A673 (cell line): ENCODE data around the gene LYZL6. TPM values are rescaled to one million over a fixed set of nuclear protein-coding genes. Genes with fewer than 3 reads are reported as not detected.

ENCODE experiments used
- BruUV-seq: library from RNA; stranded (reverse); fragments of 400-500 nt; replicated peaks from 2 replicates; lab custom pipeline; 2021; lab: Mats Ljungman, UMichigan
- CTCF ChIA-PET: fragments of 300-600 bp; sonication (Branson Sonifier 250); formaldehyde crosslinking; loops from one replicate; lab custom pipeline; 2022; ENCODE audit warnings: antibody characterized with exemption; lab: Charles Lee
- POLR2A ChIA-PET: fragments of 300-600 bp; sonication (Branson Sonifier 250); formaldehyde crosslinking; loops from one replicate; lab custom pipeline; 2022; ENCODE audit warnings: antibody characterized with exemption; ENCODE audit not compliant: low non-redundant PET; lab: Charles Lee
- DNase-seq: peaks from one replicate; pipeline ENCODE4 v3.0.0-alpha.2; 2015; ENCODE audit warnings: low spot score
- H3K27ac ChIP-seq: fragments of 200-600 bp; sonication (generic); 2 replicates; pipeline ENCODE4 v1.5.1; 2016; ENCODE audit warnings: mixed run types, low read depth, mild to moderate bottlenecking, mixed read lengths, antibody characterized with exemption, low read length; ENCODE audit not compliant: poor library complexity, severe bottlenecking
- H3K27me3 ChIP-seq: fragments of 200-600 bp; sonication (generic); replicated peaks from 2 replicates; pipeline ENCODE4 v1.6.1; 2017; ENCODE audit warnings: mixed run types, low read depth, mild to moderate bottlenecking, mixed read lengths, antibody characterized with exemption, low read length; ENCODE audit not compliant: insufficient read depth, poor library complexity
- H3K36me3 ChIP-seq: fragments of 200-600 bp; sonication (generic); 2 replicates; pipeline ENCODE4 v1.6.1; 2016; ENCODE audit warnings: mixed run types, mild to moderate bottlenecking, mixed read lengths, antibody characterized with exemption, low read length; ENCODE audit not compliant: insufficient read depth, poor library complexity, severe bottlenecking
- H3K4me1 ChIP-seq: fragments of 200-600 bp; sonication (generic); 2 replicates; pipeline ENCODE4 v1.6.1; 2017; ENCODE audit warnings: mixed run types, mild to moderate bottlenecking, mixed read lengths, antibody characterized with exemption, low read length; ENCODE audit not compliant: insufficient read depth, poor library complexity, severe bottlenecking
- H3K4me3 ChIP-seq: fragments of 200-600 bp; sonication (generic); 2 replicates; pipeline ENCODE4 v1.5.1; 2016; ENCODE audit warnings: low read depth, mixed run types, mild to moderate bottlenecking, mixed read lengths, low read length; ENCODE audit not compliant: poor library complexity, severe bottlenecking
- H3K9me3 ChIP-seq: fragments of 200-600 bp; sonication (generic); 2 replicates; pipeline ENCODE4 v1.6.1; 2016; ENCODE audit warnings: mixed run types, low read depth, mild to moderate bottlenecking, mixed read lengths, antibody characterized with exemption, low read length; ENCODE audit not compliant: poor library complexity, severe bottlenecking
- CTCF ChIP-seq: fragments of 300-800, 200-600 bp; sonication (generic); conservative IDR thresholded peaks from 2 replicates; pipeline ENCODE4 v1.5.1; 2017; ENCODE audit warnings: low read depth, mild to moderate bottlenecking, antibody characterized with exemption, low read length, moderate library complexity, mixed read lengths
- EZH2 ChIP-seq: fragments of 200-600 bp; sonication (generic); IDR thresholded peaks from 2 replicates; pipeline ENCODE4 v1.6.1; 2017; ENCODE audit warnings: borderline replicate concordance, low read depth, mild to moderate bottlenecking, mixed read lengths, antibody characterized with exemption, low read length; ENCODE audit not compliant: poor library complexity, severe bottlenecking
- intact Hi-C: fragments of 100-400 bp; cut with micrococcal nuclease; formaldehyde crosslinking; loops from one replicate; pipeline ENCODE4 v1.10.0; 2022; ENCODE audit not compliant: unreplicated experiment
- total RNA-seq: library from RNA; stranded (reverse); gene quantifications from 2 replicates; pipeline ENCODE4 v1.2.3, GENCODE V29; 2021

LYZL6 gene
- total RNA-seq, 1 experiment from 2014 or later: not detected

GRCh38 chr17:35977509-35977908 is 34.0 kb upstream of the LYZL6 start:
- Histone ChIP-seq H3K27me3 (no peaks in the 10 kb centered on the region), H3K36me3 (no peaks in the 10 kb centered on the region), H3K27ac (no peak overlapping the region), H3K4me1 (no peaks in the 10 kb centered on the region), H3K4me3 (no peak overlapping the region), H3K9me3 (no peaks in the 10 kb centered on the region)
- intact Hi-C loops: loop anchor here (10.0 kb wide), 1 partner anchor 167 kb away; no protein-coding TSS in a partner anchor
- TF ChIP-seq EZH2: no peak
- no TSS peak for BruUV-seq
- no peak for DNase-seq
- ChIA-PET CTCF (interaction anchor here (1.4 kb wide), 1 partner anchor 171 kb away, joined by 3 read pairs; no protein-coding TSS in a partner anchor), POLR2A (no interaction called here)

- POLR2A ChIA-PET: no interaction called here
- no peak overlapping the region for H3K27ac ChIP-seq
- H3K4me1 ChIP-seq: no peaks in the 10 kb centered on the region
- DNase-seq: no peak
- intact Hi-C loops: loop anchor here (10.0 kb wide), 1 partner anchor 171 kb away; no protein-coding TSS in a partner anchor
- BruUV-seq: no TSS peak
- no peaks in the 10 kb centered on the region for H3K9me3 ChIP-seq
- no peaks in the 10 kb centered on the region for H3K27me3 ChIP-seq
- TF ChIP-seq EZH2: no peak
- no peak for TF ChIP-seq CTCF
- H3K36me3 ChIP-seq: no peaks in the 10 kb centered on the region
- no peak overlapping the region for H3K4me3 ChIP-seq
- CTCF ChIA-PET: interaction anchor here (0.5 to 0.7 kb wide), 2 partner anchors 26 to 175 kb away, joined by 3 to 6 read pairs; no protein-coding TSS in a partner anchor
Measured at GRCh38 chr17:35973333-35974260, 30.1 kb upstream of the LYZL6 start.

DNA sequence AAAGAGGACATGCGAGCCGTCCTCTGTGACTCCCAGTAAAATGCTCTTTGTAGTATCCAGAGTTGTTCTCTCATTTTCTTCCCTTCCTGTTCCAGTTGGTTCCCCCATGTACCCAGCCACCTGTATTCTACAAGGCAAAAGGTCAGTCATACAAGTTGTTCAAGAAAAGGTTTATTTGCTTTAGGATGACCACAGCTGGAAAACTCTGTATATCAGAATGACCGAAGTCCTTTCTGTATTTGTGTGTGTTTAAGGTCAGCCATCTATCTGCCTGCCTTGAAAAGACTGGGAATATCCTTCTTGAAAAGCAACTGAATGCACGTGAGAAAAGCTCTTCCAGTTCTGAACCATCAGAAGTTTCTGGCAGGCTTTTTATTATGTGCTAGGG is 29.4 kb upstream of the LYZL6 start:
- ChIA-PET CTCF (interaction anchor here (0.5 to 0.7 kb wide), 2 partner anchors 27 to 176 kb away, joined by 3 to 6 read pairs; no protein-coding TSS in a partner anchor), POLR2A (no interaction called here)
- no peak for TF ChIP-seq EZH2
- TF ChIP-seq CTCF: no peak
- BruUV-seq: no TSS peak
- intact Hi-C loops: loop anchor here (10.0 kb wide), 1 partner anchor 172 kb away; no protein-coding TSS in a partner anchor
- Histone ChIP-seq H3K9me3 (no peaks in the 10 kb centered on the region), H3K27ac (no peak overlapping the region), H3K4me1 (no peaks in the 10 kb centered on the region), H3K4me3 (no peak overlapping the region), H3K36me3 (no peaks in the 10 kb centered on the region), H3K27me3 (no peaks in the 10 kb centered on the region)
- DNase-seq: no peak
